Measurements from ENCODE around the gene SLC29A1. TPM values are rescaled to one million over a fixed set of nuclear protein-coding genes. Genes with fewer than 3 reads are reported as not detected.

Gene SLC29A1
- total and polyA plus RNA-seq, 5 donors: 63.2 to 177 (median 138) TPM

- intact Hi-C loops (cut with DNase I): loop anchor here in 1 of 4 donors (10.0 kb wide), 1 partner anchor 63 kb away; no protein-coding TSS in a partner anchor
- 77% methylated on average over 6 of the region's 6 CpGs for WGBS
- no peaks in the 10 kb centered on the region for H3K9me3 ChIP-seq (ENCODE audit: control insufficient read depth, low read length)
- H3K4me1 ChIP-seq (ENCODE audit: control insufficient read depth, insufficient read depth, low read length): no peaks in the 10 kb centered on the region
- no peak for DNase-seq
- no peak for ATAC-seq
- no peak overlapping the region for H3K4me3 ChIP-seq (ENCODE audit: low read length)
- no peak overlapping the region for H3K27ac ChIP-seq (ENCODE audit: low read length)
- H3K27me3 ChIP-seq (ENCODE audit: control insufficient read depth, insufficient read depth): no peaks in the 10 kb centered on the region
Measured at GRCh38 chr6:44271406-44271723, 48.0 kb downstream of the SLC29A1 start.

- Histone ChIP-seq H3K4me1 (ENCODE audit: control insufficient read depth, insufficient read depth, low read length) (no peaks in the 10 kb centered on the region), H3K9me3 (ENCODE audit: control insufficient read depth, low read length) (no peaks in the 10 kb centered on the region), H3K27me3 (ENCODE audit: control insufficient read depth, insufficient read depth) (no peaks in the 10 kb centered on the region), H3K27ac (ENCODE audit: low read length) (no peak overlapping the region), H3K4me3 (ENCODE audit: low read length) (no peak overlapping the region)
- ATAC-seq: no peak
- intact Hi-C loops (cut with DNase I): loop anchor here in 1 of 4 donors (10.0 kb wide), 1 partner anchor 63 kb away; no protein-coding TSS in a partner anchor
- 56% methylated on average over 3 of the region's 3 CpGs for WGBS
- DNase-seq: no peak
Measured at GRCh38 chr6:44271914-44272313, 48.5 kb downstream of the SLC29A1 start.

GRCh38 chr6:44272529-44272928 is 49.1 kb downstream of the SLC29A1 start:
- 85% methylated on average over 3 of the region's 3 CpGs for WGBS
- no peak for ATAC-seq
- DNase-seq: no peak
- no peaks in the 10 kb centered on the region for H3K4me1 ChIP-seq (ENCODE audit: control insufficient read depth, insufficient read depth, low read length)
- H3K4me3 ChIP-seq (ENCODE audit: low read length): no peak overlapping the region
- no peaks in the 10 kb centered on the region for H3K27me3 ChIP-seq (ENCODE audit: control insufficient read depth, insufficient read depth)
- H3K27ac ChIP-seq (ENCODE audit: low read length): no peak overlapping the region
- H3K9me3 ChIP-seq (ENCODE audit: control insufficient read depth, low read length): no peaks in the 10 kb centered on the region
- intact Hi-C loops (cut with DNase I): loop anchor here in 1 of 4 donors (10.0 kb wide), 1 partner anchor 62 kb away; no protein-coding TSS in a partner anchor

GRCh38 chr6:44272999-44273566 is 49.7 kb downstream of the SLC29A1 start:
- Histone ChIP-seq H3K4me1 (ENCODE audit: control insufficient read depth, insufficient read depth, low read length) (no peaks in the 10 kb centered on the region), H3K27me3 (ENCODE audit: control insufficient read depth, insufficient read depth) (no peaks in the 10 kb centered on the region), H3K4me3 (ENCODE audit: low read length) (no peak overlapping the region), H3K9me3 (ENCODE audit: control insufficient read depth, low read length) (no peaks in the 10 kb centered on the region), H3K27ac (ENCODE audit: low read length) (no peak overlapping the region)
- intact Hi-C loops (cut with DNase I): loop anchor here in 1 of 4 donors (10.0 kb wide), 1 partner anchor 62 kb away; no protein-coding TSS in a partner anchor
- no peak for DNase-seq
- ATAC-seq: no peak
- 84% methylated on average over 23 of the region's 23 CpGs for WGBS

- ATAC-seq (no peak), DNase-seq (no peak)
- 54% methylated on average over 1 of the region's 1 CpG for WGBS
- intact Hi-C loops (cut with DNase I): loop anchor here in 1 of 4 donors (10.0 kb wide), 1 partner anchor 61 kb away; no protein-coding TSS in a partner anchor
- H3K27me3 ChIP-seq (ENCODE audit: control insufficient read depth, insufficient read depth): no peaks in the 10 kb centered on the region
- no peak overlapping the region for H3K4me3 ChIP-seq (ENCODE audit: low read length)
- H3K27ac ChIP-seq (ENCODE audit: low read length): no peak overlapping the region
- no peaks in the 10 kb centered on the region for H3K4me1 ChIP-seq (ENCODE audit: control insufficient read depth, insufficient read depth, low read length)
- H3K9me3 ChIP-seq (ENCODE audit: control insufficient read depth, low read length): no peaks in the 10 kb centered on the region
Measured at GRCh38 chr6:44273617-44274016, 50.2 kb downstream of the SLC29A1 start.

- Histone ChIP-seq H3K9me3 (ENCODE audit: control insufficient read depth, low read length) (no peaks in the 10 kb centered on the region), H3K27me3 (ENCODE audit: control insufficient read depth, insufficient read depth) (no peaks in the 10 kb centered on the region), H3K4me1 (ENCODE audit: control insufficient read depth, insufficient read depth, low read length) (no peaks in the 10 kb centered on the region), H3K4me3 (ENCODE audit: low read length) (no peak overlapping the region), H3K27ac (ENCODE audit: low read length) (no peak overlapping the region)
- DNase-seq: no peak
- WGBS: 80% methylated on average over 59 of the region's 59 CpGs
- intact Hi-C loops (cut with DNase I): loop anchor here in 1 of 4 donors (10.0 kb wide), 1 partner anchor 59 kb away; no protein-coding TSS in a partner anchor
- ATAC-seq: no peak
Measured at GRCh38 chr6:44275271-44275748, 51.9 kb downstream of the SLC29A1 start.

GRCh38 chr6:44275749-44276648 is 52.6 kb downstream of the SLC29A1 start:
- no peak for DNase-seq
- Histone ChIP-seq H3K27me3 (ENCODE audit: control insufficient read depth, insufficient read depth) (no peaks in the 10 kb centered on the region), H3K27ac (ENCODE audit: low read length) (no peak overlapping the region), H3K4me1 (ENCODE audit: control insufficient read depth, insufficient read depth, low read length) (no peaks in the 10 kb centered on the region), H3K9me3 (ENCODE audit: control insufficient read depth, low read length) (no peaks in the 10 kb centered on the region), H3K4me3 (ENCODE audit: low read length) (peak overlapping the region; percentile 14)
- WGBS: 12% methylated on average over 109 of the region's 109 CpGs
- intact Hi-C loops (cut with DNase I): loop anchor here in 1 of 4 donors (10.0 kb wide), 1 partner anchor 59 kb away; no protein-coding TSS in a partner anchor
- peak; percentile 20 to 24 for ATAC-seq

- Histone ChIP-seq H3K9me3 (ENCODE audit: control insufficient read depth, low read length) (no peaks in the 10 kb centered on the region), H3K4me1 (ENCODE audit: control insufficient read depth, insufficient read depth, low read length) (no peaks in the 10 kb centered on the region), H3K27me3 (ENCODE audit: control insufficient read depth, insufficient read depth) (no peaks in the 10 kb centered on the region), H3K27ac (ENCODE audit: low read length) (no peak overlapping the region), H3K4me3 (ENCODE audit: low read length) (no peak overlapping the region)
- ATAC-seq: no peak
- 80% methylated on average over 23 of the region's 23 CpGs for WGBS
- intact Hi-C loops (cut with DNase I): loop anchor here in 1 of 4 donors (10.0 kb wide), 1 partner anchor 58 kb away; no protein-coding TSS in a partner anchor
- no peak for DNase-seq
Measured at GRCh38 chr6:44276667-44277640, 53.6 kb downstream of the SLC29A1 start.

GRCh38 chr6:44277763-44278162 is 54.4 kb downstream of the SLC29A1 start:
- H3K27me3 ChIP-seq (ENCODE audit: control insufficient read depth, insufficient read depth): no peaks in the 10 kb centered on the region
- 70% methylated on average over 7 of the region's 7 CpGs for WGBS
- ATAC-seq: no peak

GRCh38 chr6:44278315-44278714 is 54.9 kb downstream of the SLC29A1 start:
- intact Hi-C loops (cut with DNase I): loop anchor here in 1 of 4 donors (10.0 kb wide), 1 partner anchor 56 kb away; no protein-coding TSS in a partner anchor
- Histone ChIP-seq H3K9me3 (ENCODE audit: control insufficient read depth, low read length) (no peaks in the 10 kb centered on the region), H3K27ac (ENCODE audit: low read length) (no peak overlapping the region), H3K4me3 (ENCODE audit: low read length) (no peak overlapping the region), H3K27me3 (ENCODE audit: control insufficient read depth, insufficient read depth) (no peaks in the 10 kb centered on the region), H3K4me1 (ENCODE audit: control insufficient read depth, insufficient read depth, low read length) (no peaks in the 10 kb centered on the region)
- ATAC-seq (no peak), DNase-seq (no peak)
- 55% methylated on average over 3 of the region's 3 CpGs for WGBS

More at GRCh38 chr6:44277763-44278162, 54.4 kb downstream of the SLC29A1 start:
- no peaks in the 10 kb centered on the region for H3K9me3 ChIP-seq (ENCODE audit: control insufficient read depth, low read length)
- intact Hi-C loops (cut with DNase I): loop anchor here in 1 of 4 donors (10.0 kb wide), 1 partner anchor 57 kb away; no protein-coding TSS in a partner anchor
- H3K27ac ChIP-seq (ENCODE audit: low read length): no peak overlapping the region
- H3K4me1 ChIP-seq (ENCODE audit: control insufficient read depth, insufficient read depth, low read length): no peaks in the 10 kb centered on the region
- no peak overlapping the region for H3K4me3 ChIP-seq (ENCODE audit: low read length)
- no peak for DNase-seq

Data from right cardiac atrium (tissue), 5 donors.